Smooth muscle cell (in vitro differentiated cells): ENCODE data around the gene C10orf71. TPM values are rescaled to one million over a fixed set of nuclear protein-coding genes. Genes with fewer than 3 reads are reported as not detected.

Source experiments
- DNase-seq: peaks from one replicate; lab custom pipeline; 2025; ENCODE audit not compliant: unreplicated experiment; lab: John Stamatoyannopoulos, UW
- H2AFZ ChIP-seq: fragments of 200-600 bp; sonication (generic); 2 replicates; pipeline ENCODE4 v1.6.0; 2016; ENCODE audit warnings: antibody characterized with exemption, low read depth, mild to moderate bottlenecking
- H3F3A ChIP-seq: fragments of 200-600 bp; sonication (generic); 2 replicates; pipeline ENCODE4 v1.6.0; 2017; ENCODE audit warnings: antibody characterized with exemption, low read depth
- H3K27ac ChIP-seq: fragments of 200-600 bp; sonication (generic); 2 replicates; pipeline ENCODE4 v1.5.1; 2016; ENCODE audit warnings: low read depth, mild to moderate bottlenecking
- H3K27me3 ChIP-seq: fragments of 200-600 bp; sonication (generic); 2 replicates; pipeline ENCODE4 v1.6.1; 2016; ENCODE audit warnings: low read depth, mild to moderate bottlenecking
- H3K36me3 ChIP-seq: fragments of 200-600 bp; sonication (generic); 2 replicates; pipeline ENCODE4 v1.5.1; 2016; ENCODE audit warnings: low read depth
- H3K4me1 ChIP-seq: fragments of 200-600 bp; sonication (generic); 2 replicates; pipeline ENCODE4 v1.5.1; 2016; ENCODE audit warnings: low read depth
- H3K4me2 ChIP-seq: fragments of 200-600 bp; sonication (generic); 2 replicates; pipeline ENCODE4 v1.6.0; 2016; ENCODE audit warnings: mild to moderate bottlenecking
- H3K4me3 ChIP-seq: fragments of 200-600 bp; sonication (generic); 2 replicates; pipeline ENCODE4 v1.5.1; 2016; ENCODE audit warnings: mild to moderate bottlenecking
- H3K79me2 ChIP-seq: fragments of 200-600 bp; sonication (generic); 2 replicates; pipeline ENCODE4 v1.6.0; 2016; ENCODE audit warnings: low read depth, mild to moderate bottlenecking
- H3K9ac ChIP-seq: fragments of 200-600 bp; sonication (generic); 2 replicates; pipeline ENCODE4 v1.6.0; 2016; ENCODE audit warnings: low read depth
- H3K9me3 ChIP-seq: fragments of 200-600 bp; sonication (generic); replicated peaks from 2 replicates; pipeline ENCODE4 v1.5.1; 2016; ENCODE audit warnings: low read depth
- H4K20me1 ChIP-seq: fragments of 200-600 bp; sonication (generic); 2 replicates; pipeline ENCODE4 v1.6.0; 2016; ENCODE audit warnings: low read depth
- WGBS: methylation state at CpG from one replicate; pipeline ENCODE4 v1.1.7; 2016; ENCODE audit warnings: low lambda C conversion rate; 5-methylcytosine and 5-hydroxymethylcytosine counted together
- polyA plus RNA-seq: library from polyadenylated mRNA; unstranded; fragments of >200 nt; fragmentation: Nextera tagmentation; extraction: Ambion mirVana; gene quantifications from 2 replicates; pipeline ENCODE4 v1.2.1, GENCODE V29; 2016
- total RNA-seq: library from RNA; depleted of rRNA; stranded (reverse); fragments of >200 nt; gene quantifications from 2 replicates; pipeline ENCODE4 v1.2.3, GENCODE V29; 2014
- TF ChIP-seq, protein P1 (sequence below): fragments of 200-600 bp; sonication (generic); IDR thresholded peaks from 2 replicates; pipeline ENCODE4 v1.5.1; 2017; ENCODE audit warnings: borderline replicate concordance, mild to moderate bottlenecking, antibody characterized with exemption; ENCODE audit not compliant: insufficient read depth, poor library complexity, severe bottlenecking

C10orf71 gene
- total and polyA plus RNA-seq, 2 experiments from 2014 or later: not detected

DNA sequence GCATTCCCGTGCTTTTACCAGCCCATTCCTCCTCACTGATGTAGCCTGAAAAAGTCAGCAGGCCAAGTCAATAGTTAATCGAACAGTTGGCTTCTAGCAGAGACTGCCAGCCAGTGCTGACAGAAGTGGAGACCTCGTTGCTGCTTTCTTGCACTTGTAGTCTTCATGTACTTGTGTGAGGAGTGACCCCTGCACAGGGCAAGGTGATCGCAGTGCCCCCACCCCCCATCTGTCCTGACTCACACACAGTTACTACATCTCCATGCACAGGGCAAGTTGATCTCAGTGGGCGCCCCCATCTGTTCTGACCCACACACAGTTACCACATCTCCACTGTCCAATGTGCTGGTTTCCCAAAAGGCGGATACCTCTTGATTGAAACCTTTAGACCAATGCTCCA lies 34.2 kb downstream of the C10orf71 start:
- no peak overlapping the region for H2AFZ ChIP-seq
- H4K20me1 ChIP-seq: no peaks in the 10 kb centered on the region
- no peaks in the 10 kb centered on the region for H3K79me2 ChIP-seq
- peaks cover 3% of the 10 kb centered on the region for H3K27me3 ChIP-seq
- H3K4me2 ChIP-seq: no peak overlapping the region
- H3K4me1 ChIP-seq: no peaks in the 10 kb centered on the region
- TF ChIP-seq, protein P1, sequence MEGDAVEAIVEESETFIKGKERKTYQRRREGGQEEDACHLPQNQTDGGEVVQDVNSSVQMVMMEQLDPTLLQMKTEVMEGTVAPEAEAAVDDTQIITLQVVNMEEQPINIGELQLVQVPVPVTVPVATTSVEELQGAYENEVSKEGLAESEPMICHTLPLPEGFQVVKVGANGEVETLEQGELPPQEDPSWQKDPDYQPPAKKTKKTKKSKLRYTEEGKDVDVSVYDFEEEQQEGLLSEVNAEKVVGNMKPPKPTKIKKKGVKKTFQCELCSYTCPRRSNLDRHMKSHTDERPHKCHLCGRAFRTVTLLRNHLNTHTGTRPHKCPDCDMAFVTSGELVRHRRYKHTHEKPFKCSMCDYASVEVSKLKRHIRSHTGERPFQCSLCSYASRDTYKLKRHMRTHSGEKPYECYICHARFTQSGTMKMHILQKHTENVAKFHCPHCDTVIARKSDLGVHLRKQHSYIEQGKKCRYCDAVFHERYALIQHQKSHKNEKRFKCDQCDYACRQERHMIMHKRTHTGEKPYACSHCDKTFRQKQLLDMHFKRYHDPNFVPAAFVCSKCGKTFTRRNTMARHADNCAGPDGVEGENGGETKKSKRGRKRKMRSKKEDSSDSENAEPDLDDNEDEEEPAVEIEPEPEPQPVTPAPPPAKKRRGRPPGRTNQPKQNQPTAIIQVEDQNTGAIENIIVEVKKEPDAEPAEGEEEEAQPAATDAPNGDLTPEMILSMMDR: no peak
- no peaks in the 10 kb centered on the region for H3K36me3 ChIP-seq
- no peak overlapping the region for H3K9ac ChIP-seq
- H3K27ac ChIP-seq: no peak overlapping the region
- H3K9me3 ChIP-seq: no peaks in the 10 kb centered on the region
- no peak for DNase-seq
- no peak overlapping the region for H3K4me3 ChIP-seq
- WGBS: 88% methylated on average over 6 of the region's 6 CpGs
- H3F3A ChIP-seq: no peaks in the 10 kb centered on the region

- no peak overlapping the region for H2AFZ ChIP-seq
- no peak for DNase-seq
- H3K9me3 ChIP-seq: no peaks in the 10 kb centered on the region
- H3K27ac ChIP-seq: no peak overlapping the region
- no peaks in the 10 kb centered on the region for H3F3A ChIP-seq
- H3K4me1 ChIP-seq: no peaks in the 10 kb centered on the region
- no peaks in the 10 kb centered on the region for H3K36me3 ChIP-seq
- no peaks in the 10 kb centered on the region for H3K27me3 ChIP-seq
- no peak overlapping the region for H3K4me3 ChIP-seq
- no peak overlapping the region for H3K9ac ChIP-seq
- no peaks in the 10 kb centered on the region for H3K79me2 ChIP-seq
- H4K20me1 ChIP-seq: no peaks in the 10 kb centered on the region
- no peak overlapping the region for H3K4me2 ChIP-seq
- TF ChIP-seq, protein P1: no peak
Measured at GRCh38 chr10:49334964-49335363, 36.0 kb downstream of the C10orf71 start.

DNA sequence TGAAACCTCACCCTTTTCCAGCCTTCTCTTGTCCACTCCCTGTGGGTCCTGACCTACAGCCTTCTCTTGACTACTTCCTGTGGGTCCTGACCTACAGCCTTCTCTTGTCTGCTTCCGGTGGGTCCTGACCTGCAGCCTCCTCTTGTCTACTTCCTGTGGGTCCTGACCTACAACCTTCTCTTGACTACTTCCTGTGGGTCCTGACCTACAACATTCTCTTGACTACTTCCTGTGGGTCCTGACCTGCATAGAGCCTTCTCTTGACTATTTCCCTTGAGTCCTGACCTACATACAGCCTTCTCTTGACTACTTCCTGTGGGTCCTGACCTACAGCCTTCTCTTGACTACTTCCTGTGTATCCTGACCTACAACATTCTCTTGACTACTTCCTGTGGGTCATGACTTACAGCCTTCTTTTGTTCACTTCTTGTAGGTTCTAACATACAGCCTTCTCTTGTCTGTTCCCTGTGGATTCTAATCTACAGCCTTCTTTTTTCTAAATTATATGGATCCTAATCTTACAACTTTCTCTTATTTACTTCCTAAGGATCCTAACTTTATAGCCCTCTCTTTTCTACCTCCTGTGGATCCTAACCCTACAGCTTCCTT lies 36.5 kb downstream of the C10orf71 start:
- no peaks in the 10 kb centered on the region for H4K20me1 ChIP-seq
- H3K27me3 ChIP-seq: no peaks in the 10 kb centered on the region
- H3K4me3 ChIP-seq: no peak overlapping the region
- no peak for DNase-seq
- H3K79me2 ChIP-seq: no peaks in the 10 kb centered on the region
- no peak overlapping the region for H3K4me2 ChIP-seq
- TF ChIP-seq, protein P1: no peak
- H3F3A ChIP-seq: no peaks in the 10 kb centered on the region
- no peaks in the 10 kb centered on the region for H3K4me1 ChIP-seq
- no peak overlapping the region for H2AFZ ChIP-seq
- no peak overlapping the region for H3K27ac ChIP-seq
- H3K9ac ChIP-seq: no peak overlapping the region
- H3K36me3 ChIP-seq: no peaks in the 10 kb centered on the region
- H3K9me3 ChIP-seq: no peaks in the 10 kb centered on the region
- WGBS: 89% methylated on average over 1 of the region's 1 CpG

DNA sequence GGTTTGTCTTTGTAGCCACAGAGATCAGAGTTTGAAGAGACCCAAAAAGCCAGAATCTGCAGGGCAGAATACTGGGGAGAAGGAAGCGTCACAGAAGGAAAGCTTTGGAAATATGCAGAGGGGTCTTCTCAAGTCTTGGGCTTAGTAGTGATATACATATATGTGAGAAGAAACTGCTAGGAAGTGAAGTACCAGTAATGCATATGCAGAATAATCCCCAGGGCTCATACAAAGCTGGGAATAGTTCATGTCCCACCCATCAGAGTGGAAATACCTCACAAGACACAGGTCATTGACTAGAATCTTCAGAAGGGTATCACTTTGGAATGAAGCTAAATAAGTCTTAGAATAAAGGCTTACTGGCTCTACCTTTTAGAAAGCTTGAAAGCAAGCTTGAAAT lies 39.6 kb downstream of the C10orf71 start:
- no peaks in the 10 kb centered on the region for H3K9me3 ChIP-seq
- TF ChIP-seq, protein P1: no peak
- no peak overlapping the region for H3K4me3 ChIP-seq
- no peaks in the 10 kb centered on the region for H3F3A ChIP-seq
- H3K36me3 ChIP-seq: no peaks in the 10 kb centered on the region
- DNase-seq: no peak
- WGBS: 78% methylated on average over 1 of the region's 1 CpG
- H3K9ac ChIP-seq: no peak overlapping the region
- no peak overlapping the region for H2AFZ ChIP-seq
- H3K4me2 ChIP-seq: no peak overlapping the region
- no peak overlapping the region for H3K27ac ChIP-seq
- H3K79me2 ChIP-seq: no peaks in the 10 kb centered on the region
- H4K20me1 ChIP-seq: no peaks in the 10 kb centered on the region
- H3K4me1 ChIP-seq: no peaks in the 10 kb centered on the region
- H3K27me3 ChIP-seq: no peaks in the 10 kb centered on the region
